Stimulated activated naive CD8-positive, alpha-beta T cell treated with anti-CD3 and anti-CD28 coated beads, Interleukin-15, Interleukin-2, amounts not matched to agents 100 U/mL and 50 U/mL, for 24 hours (primary cell): ENCODE results near the gene GNA12.
A peak's percentile ranks its signal among the peaks of the same experiment; 100 is the strongest.

Source experiments
- ATAC-seq: fragments of 150-1000 bp; cut with Tn5 transposase; one replicate; pipeline ENCODE4 v1.10.0; 2021
- DNase-seq: peaks from one replicate; pipeline ENCODE4 v3.0.0; 2021

GNA12 gene

DNA sequence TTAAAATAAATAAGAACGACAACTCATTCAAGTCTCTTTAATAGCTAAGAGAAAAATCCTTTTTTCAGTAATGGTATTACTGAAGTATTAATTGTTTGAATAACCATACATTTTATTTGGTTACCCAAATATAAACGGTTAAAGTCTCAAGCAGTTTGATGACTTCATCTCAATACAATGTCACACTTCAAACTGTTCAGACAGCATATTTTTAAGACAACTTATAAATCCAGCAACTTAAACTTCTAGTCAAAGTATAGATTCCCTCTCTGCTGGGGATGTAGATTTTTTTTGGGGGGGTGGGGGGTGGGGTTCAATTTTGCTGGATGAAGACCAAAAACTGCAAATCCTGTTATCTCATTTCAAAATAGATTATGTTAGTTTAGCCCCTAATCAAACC is 42.0 kb downstream of the GNA12 start:
- ATAC-seq (no peak), DNase-seq (no peak)

GRCh38 chr7:2800931-2801688 is 43.0 kb downstream of the GNA12 start:
- DNase-seq, result no peak
- ATAC-seq, result no peak

DNA sequence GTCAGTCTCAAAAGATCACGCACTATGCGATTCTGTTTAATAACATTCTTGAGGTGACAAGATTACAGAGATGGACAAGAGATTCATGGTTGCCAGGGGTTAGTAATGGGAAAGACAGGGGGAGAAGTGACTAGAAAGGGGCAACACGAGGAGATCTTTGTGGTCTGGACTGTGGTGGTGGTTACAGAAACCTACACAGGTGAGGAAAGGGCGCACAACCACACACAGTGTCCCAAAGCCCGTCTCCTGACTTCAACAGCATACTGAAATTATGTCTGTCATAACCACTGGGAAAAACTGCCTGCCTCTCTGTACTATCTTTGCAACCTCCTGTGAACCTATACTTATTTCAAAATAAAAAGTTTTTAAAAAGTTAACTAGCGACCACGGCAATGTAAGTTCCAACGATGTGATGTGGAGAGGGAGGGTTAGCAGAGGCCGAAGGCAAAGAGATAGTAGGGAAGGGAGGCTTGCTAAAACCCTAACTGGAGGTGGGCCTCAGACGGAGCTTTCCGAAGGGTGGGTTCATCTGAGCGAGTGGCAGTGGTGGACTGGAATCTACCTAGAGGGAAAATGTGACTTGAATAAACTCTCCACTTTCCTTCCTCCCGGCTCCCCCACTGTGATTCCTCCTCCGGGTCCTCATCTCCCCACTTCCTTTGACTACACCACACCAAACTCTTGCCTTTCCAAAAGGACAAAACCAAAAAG is 43.7 kb downstream of the GNA12 start:
- peak; percentile 82 for ATAC-seq
- peak; percentile 38 for DNase-seq

GRCh38 chr7:2799253-2799652 is 44.9 kb downstream of the GNA12 start:
- DNase-seq, result no peak
- no peak for ATAC-seq

GRCh38 chr7:2798669-2799068 is 45.4 kb downstream of the GNA12 start:
- DNase-seq (no peak), ATAC-seq (no peak)

GRCh38 chr7:2796358-2797352 is 47.5 kb downstream of the GNA12 start:
- DNase-seq, result no peak
- ATAC-seq, result no peak

DNA sequence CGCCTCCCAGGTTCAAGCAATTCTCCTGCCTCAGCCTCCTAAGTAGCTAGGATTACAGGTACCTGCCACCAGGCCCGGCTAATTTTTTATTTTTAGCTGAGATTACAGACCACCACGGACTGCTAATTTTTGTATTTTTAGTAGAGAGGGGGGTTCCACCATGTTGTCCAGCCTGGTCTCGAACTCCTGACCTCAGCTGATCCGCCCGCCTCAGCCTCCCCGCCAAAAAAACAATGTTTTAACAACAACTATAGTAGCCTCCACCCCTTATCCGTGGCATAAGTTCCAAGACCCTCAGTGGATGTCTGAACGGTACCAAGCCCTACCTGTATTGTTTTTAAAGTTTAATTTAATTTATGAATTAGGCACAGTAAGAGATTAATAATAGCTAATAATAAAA is 48.2 kb downstream of the GNA12 start:
- ATAC-seq (no peak), DNase-seq (no peak)

DNA sequence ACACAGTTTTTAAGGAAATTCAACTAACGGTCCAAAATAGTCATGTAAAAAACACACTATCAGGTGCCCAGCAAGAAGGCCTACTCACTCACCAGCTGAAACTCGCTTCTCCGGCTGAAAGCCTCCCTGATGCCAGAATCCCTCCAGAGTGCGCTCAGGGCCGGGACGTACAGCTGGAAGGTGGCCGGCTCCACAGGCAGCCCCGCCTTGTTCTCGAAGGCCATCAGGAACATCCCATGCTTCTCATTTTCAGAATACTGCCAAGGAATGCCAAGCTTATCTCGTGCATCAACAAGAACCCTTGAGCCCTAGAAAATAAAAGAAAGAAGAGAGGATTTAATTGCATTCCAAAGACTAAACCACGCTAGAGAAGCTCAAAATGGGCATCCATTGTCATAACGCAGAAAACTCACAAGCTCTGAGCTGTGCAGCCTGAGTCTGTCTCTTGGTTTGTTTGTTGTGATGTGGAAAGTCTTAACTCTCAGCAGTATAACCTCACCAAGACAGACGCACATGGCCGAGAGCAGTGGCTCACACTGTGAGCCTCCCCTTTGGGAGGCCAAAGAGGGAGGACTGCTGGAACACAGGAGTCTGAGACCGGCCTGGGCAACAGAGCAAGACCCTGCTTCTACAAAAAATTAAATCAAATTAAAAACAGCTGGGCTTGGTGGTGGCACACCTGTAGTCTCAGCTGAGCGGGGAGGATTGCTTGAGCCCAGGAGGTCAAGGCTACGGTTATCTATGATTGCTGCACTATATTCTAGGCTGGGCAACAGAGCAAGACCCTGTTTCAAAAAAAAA is 49.1 kb downstream of the GNA12 start:
- ATAC-seq, result no peak

GRCh38 chr7:2792856-2793487 is 51.1 kb downstream of the GNA12 start:
- ATAC-seq (no peak), DNase-seq (no peak)

More for the DNA sequence above, 49.1 kb downstream of the GNA12 start:
- DNase-seq, result no peak

DNA sequence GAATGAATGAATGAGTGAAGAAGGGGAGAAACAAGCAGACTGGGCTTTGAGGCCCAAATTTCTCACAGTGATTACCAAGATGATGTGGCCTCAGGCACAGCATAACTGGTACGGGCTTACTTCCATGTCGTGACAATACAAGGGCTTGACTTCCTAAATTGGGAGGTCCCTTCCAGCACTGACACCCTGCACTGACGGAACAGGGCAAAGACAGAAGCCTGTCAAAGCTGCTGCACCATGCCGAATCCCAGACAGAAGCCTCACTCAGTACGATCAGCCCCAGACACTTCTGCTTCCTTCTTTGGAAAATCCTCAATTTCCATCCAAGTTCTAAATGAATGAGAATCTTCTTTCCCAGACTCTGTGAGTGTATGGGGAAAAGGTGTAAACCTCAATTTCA is 51.9 kb downstream of the GNA12 start:
- DNase-seq, result no peak

DNA sequence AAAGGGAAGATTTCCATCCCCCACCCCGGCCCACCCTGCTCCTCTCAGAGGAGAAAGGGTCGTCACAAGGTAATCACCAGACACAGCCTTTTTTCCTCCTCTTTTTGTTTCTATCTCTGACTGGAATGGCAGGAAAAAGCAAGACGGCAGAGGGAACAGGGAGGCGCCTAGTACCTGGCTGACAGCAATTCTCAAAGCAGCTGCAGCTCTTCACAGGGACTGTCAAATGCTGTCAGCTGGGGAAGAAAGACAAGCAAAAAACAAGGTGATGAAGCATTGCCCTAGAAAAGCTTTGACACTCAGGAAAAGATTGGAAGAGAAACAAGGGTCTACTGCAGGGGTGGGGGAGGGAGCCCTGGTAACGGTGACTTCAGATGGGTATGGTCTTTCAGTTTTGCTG is 52.7 kb downstream of the GNA12 start:
- ATAC-seq, result no peak
- no peak for DNase-seq

More for the DNA sequence above, 51.9 kb downstream of the GNA12 start:
- no peak for ATAC-seq

DNA sequence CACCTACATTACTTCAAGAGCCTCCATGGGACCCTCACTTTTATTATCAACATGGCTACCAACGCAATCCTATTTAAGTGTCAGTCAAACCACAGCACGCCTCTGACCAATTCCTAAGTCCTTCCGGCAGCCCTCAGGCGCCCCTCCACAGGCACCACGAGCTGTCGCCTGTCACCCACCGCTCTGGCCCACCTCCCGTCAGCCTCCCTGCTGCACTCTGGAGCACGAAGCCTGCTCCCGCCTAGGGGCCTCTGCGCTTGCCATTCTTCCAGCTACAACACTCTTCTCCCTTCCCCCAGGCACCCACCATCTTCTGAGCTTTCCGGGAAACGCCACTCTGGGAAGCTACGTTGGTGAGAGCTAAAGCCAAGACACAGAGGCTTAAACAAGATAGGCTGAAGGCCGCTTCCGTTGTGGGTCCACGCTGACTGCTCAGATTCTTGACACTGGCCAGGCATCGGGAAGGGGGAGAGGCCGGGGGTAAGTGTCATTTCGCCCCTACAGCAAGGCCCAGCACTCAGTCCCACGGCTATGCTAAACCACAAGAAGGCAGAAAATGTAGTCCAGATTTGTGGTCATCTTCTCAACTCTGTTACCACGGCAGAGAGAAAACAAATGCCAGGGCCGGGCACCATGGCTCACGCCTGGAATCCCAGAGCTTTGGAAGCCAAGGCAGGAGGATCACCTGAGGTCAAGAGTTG is 56.7 kb downstream of the GNA12 start:
- ATAC-seq (no peak), DNase-seq (no peak)

GRCh38 chr7:2786607-2787116 is 57.4 kb downstream of the GNA12 start:
- ATAC-seq, result no peak
- no peak for DNase-seq

GRCh38 chr7:2785071-2785500 is 59.0 kb downstream of the GNA12 start:
- DNase-seq (no peak), ATAC-seq (peak; percentile 45)

- DNase-seq (no peak), ATAC-seq (peak; percentile 90)
These were observed 61.5 kb downstream of the GNA12 start for GRCh38 chr7:2782565-2782964.

- ATAC-seq (no peak), DNase-seq (no peak)
These were observed 62.0 kb downstream of the GNA12 start for GRCh38 chr7:2782121-2782520.

GRCh38 chr7:2781636-2782035 is 62.5 kb downstream of the GNA12 start:
- no peak for DNase-seq
- ATAC-seq, result no peak

DNA sequence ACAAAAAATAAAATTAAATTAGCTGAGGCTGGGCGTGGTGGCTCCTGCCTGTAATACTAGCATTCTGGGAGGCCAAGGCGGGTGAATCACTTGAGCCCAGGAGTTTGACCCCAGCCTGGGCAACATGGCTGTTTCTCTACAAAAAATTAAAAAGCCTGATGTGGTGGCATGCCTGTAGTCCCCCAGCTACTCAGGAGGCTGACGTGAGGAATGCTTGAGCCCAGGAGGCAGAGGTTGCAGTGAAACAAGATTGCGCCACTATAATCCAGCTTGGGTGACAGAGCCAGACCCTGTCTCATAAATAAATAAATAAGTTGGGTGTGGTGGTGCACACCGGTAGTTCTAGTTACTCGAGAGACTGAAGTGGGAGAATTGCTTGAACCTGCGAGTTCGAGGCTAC is 65.1 kb downstream of the GNA12 start:
- no peak for DNase-seq
- ATAC-seq, result no peak

DNA sequence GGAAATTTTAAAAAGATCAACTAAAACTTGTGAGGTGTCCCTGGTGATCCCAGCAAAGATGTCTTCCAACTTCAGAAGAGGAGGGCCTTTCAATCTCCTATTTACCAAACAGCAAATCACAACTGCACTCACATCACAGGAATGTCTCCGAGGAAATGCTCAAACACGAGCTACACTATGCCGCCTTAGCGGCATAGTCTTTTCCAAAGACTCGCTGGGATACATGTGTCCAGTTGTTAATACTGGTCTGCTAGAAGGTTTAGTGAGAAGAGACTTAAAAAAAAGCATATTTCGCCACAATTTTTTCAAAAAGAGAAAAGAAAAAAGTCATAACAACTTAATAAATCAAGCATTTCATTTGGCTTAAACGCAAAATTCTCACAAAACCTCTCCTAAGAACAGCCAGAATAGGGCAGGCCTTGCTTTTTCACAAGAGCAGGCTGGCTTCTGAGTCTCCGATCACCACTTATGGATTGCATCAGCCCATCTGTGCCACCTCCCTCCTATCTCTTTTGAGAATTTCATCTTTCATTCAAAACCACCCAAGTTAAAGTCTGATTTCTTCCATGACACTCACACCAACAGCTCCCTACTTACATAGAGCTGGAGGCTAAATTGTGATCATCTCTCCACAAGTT is 66.1 kb downstream of the GNA12 start:
- DNase-seq (no peak), ATAC-seq (no peak)

DNA sequence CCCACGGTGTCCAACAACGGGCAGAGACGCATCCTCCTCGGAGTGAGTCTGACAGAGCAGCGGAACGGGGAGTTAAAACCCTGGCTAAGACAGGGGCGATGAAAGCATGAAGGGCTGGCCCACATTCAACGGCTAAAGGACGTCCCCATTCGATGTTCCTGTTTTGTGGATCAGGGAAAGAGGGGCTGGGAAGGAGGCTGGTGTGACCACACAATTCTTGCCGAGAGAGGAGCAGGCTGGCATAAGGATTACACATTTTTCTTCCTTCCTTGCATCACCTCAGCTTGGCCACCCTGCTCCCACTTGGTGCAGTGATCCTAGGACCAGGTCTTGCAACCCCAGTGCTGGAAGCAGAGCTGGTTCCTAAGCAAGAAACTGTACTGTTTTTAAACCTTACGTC is 67.7 kb downstream of the GNA12 start:
- ATAC-seq (no peak), DNase-seq (no peak)
